Right lung (tissue), 5 donors: ENCODE measurements around the gene APOBEC4. TPM values are rescaled to one million over a fixed set of nuclear protein-coding genes. Genes with fewer than 3 reads are reported as not detected.
"Not testable (repeated sequence)": the region's sequence is repeated elsewhere in the genome, so short reads cannot be mapped to it uniquely, and the experiment has no call there.

Experiments used
- DNase-seq, 2 donors: peaks; one replicate each; pipeline ENCODE4 v3.0.0-alpha.2; 2013
- polyA plus RNA-seq, 5 donors: library from polyadenylated mRNA; unstranded; fragments of 120-200 nt; gene quantifications; one replicate each; pipeline versions ENCODE4 v1.2.1 to v1.2.3, GENCODE V29; 2013; ENCODE audit warnings: inconsistent platforms in 1 of 5, low replicate concordance in 1 of 5; ENCODE audit not compliant: insufficient read length in 5 of 5, insufficient read depth in 1 of 5

Gene APOBEC4
- polyA plus RNA-seq, 5 donors: 0.50 to 2.6 (median 1.3) TPM

DNA sequence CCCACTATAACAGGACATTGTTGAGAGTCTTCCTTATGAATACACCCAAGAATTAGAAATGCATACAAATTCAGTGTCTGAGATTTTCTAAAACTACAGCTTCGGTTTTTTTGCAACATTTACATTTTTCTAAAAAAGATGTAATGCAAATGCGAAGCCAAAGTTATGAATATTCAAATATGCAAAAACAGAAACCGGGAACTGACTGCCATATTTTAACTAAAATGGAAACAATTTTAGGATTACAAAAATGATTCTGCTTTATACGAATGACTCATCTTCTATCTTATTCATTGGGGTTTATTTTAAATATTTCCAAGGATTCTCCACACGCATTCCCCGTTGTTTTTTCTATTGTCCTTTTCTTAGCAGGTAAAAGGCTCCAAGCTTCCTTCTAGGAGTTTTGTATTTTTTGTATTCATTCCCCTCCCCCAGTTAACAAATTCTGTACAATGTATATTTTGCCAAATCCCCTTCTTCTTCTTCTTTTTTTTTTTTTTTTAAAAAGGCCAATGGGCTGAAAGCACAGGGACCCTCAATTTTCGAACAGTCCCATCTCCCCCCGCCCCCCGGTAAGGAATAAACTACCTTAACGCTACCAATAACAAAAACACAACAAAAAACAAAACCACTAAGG, 18.6 kb downstream of the APOBEC4 start:
- no peak for DNase-seq

GRCh38 chr1:183633676-183634343, 19.3 kb downstream of the APOBEC4 start:
- no peak for DNase-seq

- no peak for DNase-seq
Measured at GRCh38 chr1:183632964-183633363, 20.2 kb downstream of the APOBEC4 start.

DNA sequence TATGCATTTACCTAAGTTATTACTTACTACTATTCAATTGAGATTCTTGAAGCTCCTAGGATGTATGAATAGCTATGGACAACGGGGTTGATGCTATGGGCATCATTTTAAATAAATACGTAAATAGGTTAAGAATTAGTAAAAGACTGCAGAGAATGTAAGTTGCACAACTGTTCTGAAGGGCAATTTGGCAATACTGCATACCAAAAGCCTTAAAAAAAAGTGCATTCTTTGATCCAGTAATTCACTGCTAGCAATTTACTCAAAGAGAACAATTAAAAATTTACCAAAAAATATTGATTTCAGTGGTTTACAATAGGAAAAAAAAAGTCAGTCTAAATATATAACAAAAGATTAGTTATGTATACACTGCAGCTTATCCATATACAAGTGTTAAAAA, 21.0 kb downstream of the APOBEC4 start:
- DNase-seq: no peak

- no peak for DNase-seq
Measured at GRCh38 chr1:183630748-183631147, 22.4 kb downstream of the APOBEC4 start.

DNA sequence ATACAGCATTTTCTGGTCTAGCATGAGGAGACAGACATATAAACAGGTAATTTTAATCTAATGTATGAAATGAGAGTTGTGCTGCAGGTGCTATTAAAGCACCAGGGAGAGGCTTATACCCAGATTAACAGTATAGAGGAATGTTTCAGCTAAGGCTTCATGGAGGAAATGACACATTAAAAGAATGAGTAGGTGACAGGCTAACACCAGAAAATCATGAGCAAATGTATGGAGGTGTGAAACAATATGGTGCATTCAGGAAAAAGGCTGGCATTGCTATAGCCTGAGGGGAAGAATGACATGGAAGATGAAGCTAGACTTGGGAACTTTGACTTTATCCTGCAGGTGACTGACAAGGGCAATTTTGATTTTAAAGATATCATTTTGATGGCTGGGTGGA, 24.6 kb downstream of the APOBEC4 start:
- DNase-seq: no peak

- not testable (repeated sequence) for DNase-seq
Measured at GRCh38 chr1:183626236-183626635, 26.9 kb downstream of the APOBEC4 start.

- DNase-seq: no peak
Measured at GRCh38 chr1:183622884-183623785, 30.0 kb downstream of the APOBEC4 start.

DNA sequence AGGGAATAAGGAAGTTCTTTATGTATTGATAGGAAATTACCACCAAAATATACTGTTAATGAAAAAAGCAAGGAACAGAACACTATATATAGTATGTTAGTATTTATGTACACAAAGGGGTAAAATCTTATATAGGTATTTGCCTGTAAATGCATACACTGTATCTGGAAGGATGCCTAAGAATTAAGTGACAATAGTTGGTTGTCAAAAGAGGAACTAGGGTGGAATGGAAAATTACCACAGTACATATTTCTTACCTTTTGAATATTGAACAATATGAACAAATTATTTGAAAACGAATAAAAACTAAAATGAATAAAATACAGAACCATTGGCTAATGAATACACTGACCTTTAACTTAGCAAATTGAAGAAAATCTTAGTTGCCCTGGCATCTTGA, 31.1 kb downstream of the APOBEC4 start:
- DNase-seq: no peak

DNA sequence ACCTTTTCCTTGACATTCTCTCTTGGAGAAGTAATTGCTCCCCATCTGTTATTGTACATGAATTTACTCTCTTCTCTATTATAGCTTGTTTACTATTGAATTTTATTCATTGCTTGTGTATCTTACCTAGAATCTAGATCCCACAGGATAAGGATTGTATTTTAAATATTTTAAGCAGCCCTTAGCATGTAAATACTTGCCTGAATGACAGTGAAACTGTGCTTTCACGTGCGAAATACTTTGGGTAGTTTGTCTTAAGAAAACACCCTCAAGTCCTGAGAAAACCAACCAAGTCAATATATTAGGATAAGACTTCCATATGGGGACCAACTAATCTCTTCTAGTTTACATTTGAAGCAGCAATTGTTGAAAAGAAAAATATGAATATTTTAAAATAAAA, 32.8 kb downstream of the APOBEC4 start:
- no peak for DNase-seq

- DNase-seq: no peak
Measured at GRCh38 chr1:183619781-183620180, 33.3 kb downstream of the APOBEC4 start.

GRCh38 chr1:183618202-183618601, 34.9 kb downstream of the APOBEC4 start:
- DNase-seq: not testable (repeated sequence)

DNA sequence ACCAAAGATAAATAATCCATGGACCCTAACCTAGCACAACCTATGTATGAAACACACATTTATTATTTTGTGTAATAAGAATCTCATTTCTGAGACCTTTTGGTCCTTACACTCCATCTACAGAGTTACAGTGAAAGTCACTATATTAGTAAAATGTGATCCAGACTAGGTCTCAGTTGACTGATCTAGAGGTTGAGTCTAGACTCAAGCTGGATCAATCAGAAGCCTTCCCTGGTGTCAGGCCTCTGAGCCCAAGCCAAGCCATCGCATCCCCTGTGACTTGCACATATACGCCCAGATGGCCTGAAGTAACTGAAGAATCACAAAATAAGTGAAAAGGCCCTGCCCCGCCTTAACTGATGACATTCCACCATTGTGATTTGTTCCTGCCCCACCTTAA, 40.1 kb downstream of the APOBEC4 start:
- not testable (repeated sequence) for DNase-seq

DNA sequence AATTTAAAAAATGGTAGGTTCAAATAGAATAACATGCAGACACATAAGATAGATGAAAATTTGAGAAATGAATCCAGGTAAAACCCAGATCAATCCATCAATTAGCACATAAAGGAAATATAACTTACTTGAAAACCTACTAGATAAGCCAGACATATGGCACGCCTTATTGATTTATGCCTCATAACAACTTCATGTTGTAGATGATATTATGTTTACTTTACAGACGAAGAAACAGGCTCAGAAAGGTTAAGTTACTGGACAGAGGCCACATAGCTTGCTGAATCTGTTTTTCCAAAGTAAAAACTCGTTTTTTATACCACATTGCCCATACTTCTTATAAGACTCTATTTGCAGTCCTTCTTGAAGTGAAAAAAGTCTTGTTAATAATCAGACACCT, 40.7 kb downstream of the APOBEC4 start:
- DNase-seq: no peak

GRCh38 chr1:183611021-183611420, 42.1 kb downstream of the APOBEC4 start:
- DNase-seq: no peak

DNA sequence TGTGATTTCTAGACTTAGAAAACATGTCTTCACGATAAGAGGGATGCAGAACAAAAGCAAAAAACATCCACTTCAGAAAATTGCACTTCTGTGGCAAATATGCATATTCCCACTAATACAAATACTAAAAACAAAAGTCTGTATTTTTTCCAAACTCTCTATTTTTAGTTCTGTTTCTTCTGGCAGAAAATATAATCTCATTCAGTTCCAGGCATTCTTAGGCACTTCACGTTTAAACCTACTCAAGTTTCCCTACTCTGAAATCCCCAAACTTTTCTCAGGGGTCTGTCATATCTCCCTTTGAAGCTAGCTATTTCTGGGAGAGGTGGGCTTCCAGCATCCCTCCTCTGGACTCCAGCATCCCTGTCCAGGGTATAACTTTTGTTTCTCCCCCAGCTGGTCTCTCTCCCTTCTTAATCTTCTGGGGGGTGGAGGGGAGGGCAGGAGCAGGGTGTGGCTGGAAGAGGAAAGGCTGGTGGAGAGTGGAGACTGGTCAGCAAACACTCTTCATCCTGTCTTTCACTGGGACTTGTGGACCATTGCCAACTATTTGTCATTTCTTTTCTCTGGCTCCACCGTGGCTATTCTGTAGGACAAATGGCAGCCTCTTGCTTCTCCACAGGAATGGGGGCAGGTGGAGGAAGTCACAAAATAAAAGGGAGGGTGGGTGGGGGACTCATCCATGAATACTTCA, 43.2 kb downstream of the APOBEC4 start:
- DNase-seq: no peak

GRCh38 chr1:183609313-183609712, 43.8 kb downstream of the APOBEC4 start:
- no peak for DNase-seq

DNA sequence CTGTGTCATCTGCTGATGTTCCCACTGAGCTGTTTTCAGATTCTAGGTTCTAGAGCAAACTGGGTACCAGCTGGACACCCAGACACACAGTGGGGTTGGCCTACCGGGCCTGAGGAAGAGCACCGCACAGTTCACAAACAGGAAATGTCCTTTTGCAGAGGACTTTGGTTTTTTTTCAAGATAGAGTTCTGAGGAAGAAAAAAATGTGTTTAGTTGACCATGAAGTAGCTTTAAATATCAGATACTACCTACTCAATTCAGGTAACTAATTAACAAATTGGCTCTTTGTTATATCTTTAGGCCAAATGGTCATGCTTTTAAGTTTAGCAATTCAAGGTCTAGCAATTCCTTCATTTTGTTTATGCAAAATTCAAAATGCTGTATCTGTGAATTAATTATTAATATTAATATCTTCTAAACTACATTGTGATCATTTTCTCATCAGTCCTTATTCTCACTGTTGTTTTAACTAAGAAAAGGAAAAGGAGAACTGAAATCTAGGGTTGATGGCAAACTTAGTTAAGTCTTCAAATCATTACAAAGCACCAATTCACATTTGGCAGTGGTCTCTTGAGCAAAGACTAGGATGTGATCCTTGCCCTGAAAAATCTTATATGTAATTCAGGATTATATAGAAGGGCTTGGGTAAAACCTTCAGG, 45.7 kb downstream of the APOBEC4 start:
- DNase-seq: no peak

GRCh38 chr1:183605904-183606303, 47.2 kb downstream of the APOBEC4 start:
- no peak for DNase-seq

DNA sequence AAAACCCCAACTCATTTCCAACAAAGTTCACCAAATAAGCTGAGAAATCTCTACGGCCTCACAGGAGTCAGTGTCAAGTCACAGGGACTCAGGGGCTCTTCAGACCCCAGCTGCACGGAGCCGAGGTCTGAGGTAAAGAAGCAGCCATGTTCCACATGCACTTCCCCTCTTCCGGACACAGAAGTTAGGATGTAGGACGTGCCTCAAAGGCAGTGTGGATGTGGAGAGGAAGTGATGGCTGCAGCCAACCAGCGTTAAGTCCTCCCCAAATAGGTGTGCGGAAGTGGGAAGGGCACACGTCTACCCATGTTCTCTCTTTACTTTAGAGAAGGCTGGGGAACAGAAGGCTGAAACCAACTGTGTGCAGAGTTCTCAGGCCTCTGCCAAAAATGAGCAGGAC, 48.3 kb downstream of the APOBEC4 start:
- DNase-seq: no peak

- no peak for DNase-seq
Measured at GRCh38 chr1:183604038-183604808, 48.9 kb downstream of the APOBEC4 start.
